HEK293 (cell line): ENCODE data around the gene CA10.

Experiments
- CTCF ChIA-PET: fragments of 350-600 bp; formaldehyde crosslinking; extraction: SDS; loops from one replicate; lab custom pipeline; 2021; ENCODE audit warnings: antibody characterized with exemption; lab: Yijun Ruan, JAX
- POLR2A ChIA-PET: fragments of 300-600 bp; formaldehyde crosslinking; extraction: SDS; loops from one replicate; lab custom pipeline; 2020; ENCODE audit warnings: antibody characterized with exemption, inconsistent platforms; lab: Yijun Ruan, JAX
- H3K27ac ChIP-seq: fragments of 200-500 bp; sonication (Bioruptor generic); 2 replicates; pipeline ENCODE4 v1.5.1; 2014; ENCODE audit warnings: low read depth, low read length, control low read depth, inconsistent platforms; ENCODE audit errors: extremely low read depth
- H3K36me3 ChIP-seq, 2 experiments: fragments of 200-500 bp in 1 of 2; sonication (Bioruptor generic) in 1 of 2; 1 replicate in 1 of 2; 2 replicates in 1 of 2; pipeline ENCODE4 v1.5.1; 2014 to 2017; ENCODE audit warnings: inconsistent platforms in 2 of 2, low read length in 2 of 2; ENCODE audit not compliant: control insufficient read depth in 2 of 2, insufficient read depth in 1 of 2
- H3K4me1 ChIP-seq: fragments of 200-500 bp; sonication (Bioruptor generic); 2 replicates; pipeline ENCODE4 v1.5.1; 2014; ENCODE audit warnings: mild to moderate bottlenecking, low read length, inconsistent platforms; ENCODE audit not compliant: control insufficient read depth, insufficient read depth
- H3K4me3 ChIP-seq: 2 replicates; pipeline ENCODE4 v1.5.1; 2011; ENCODE audit warnings: low read depth, mild to moderate bottlenecking, control low read depth, low read length, moderate library complexity
- H3K9me3 ChIP-seq: fragments of 200-500 bp; sonication (Bioruptor generic); 2 replicates; pipeline ENCODE4 v1.5.1; 2014; ENCODE audit warnings: low read depth, low read length, inconsistent platforms; ENCODE audit not compliant: control insufficient read depth, insufficient read depth
- HOXC10 ChIP-seq: sonication (generic); formaldehyde crosslinking; IDR thresholded peaks from 2 replicates; pipeline ENCODE4 v1.8.1; 2023; ENCODE audit warnings: mild to moderate bottlenecking, missing genetic modification reagents
- HOXD13 ChIP-seq: sonication (generic); formaldehyde crosslinking; IDR thresholded peaks from 2 replicates; pipeline ENCODE4 v1.8.0; 2022; ENCODE audit warnings: missing genetic modification reagents, borderline replicate concordance
- SALL2 ChIP-seq: fragments of 450-650 bp; formaldehyde crosslinking; IDR thresholded peaks from 2 replicates; pipeline ENCODE4 v1.5.0; 2017; ENCODE audit warnings: missing biosample characterization, mild to moderate bottlenecking, missing genetic modification characterization, borderline replicate concordance
- SP2 ChIP-seq: fragments of 450-650 bp; formaldehyde crosslinking; IDR thresholded peaks from 2 replicates; pipeline ENCODE4 v1.5.1; 2016; ENCODE audit warnings: missing biosample characterization, missing genetic modification characterization
- TSHZ1 ChIP-seq: fragments of 450-650 bp; formaldehyde crosslinking; IDR thresholded peaks from 2 replicates; pipeline ENCODE4 v1.5.1; 2016; ENCODE audit warnings: missing biosample characterization, missing genetic modification characterization, borderline replicate concordance
- ZBTB26 ChIP-seq: fragments of 450-650 bp; formaldehyde crosslinking; optimal IDR thresholded peaks from 2 replicates; pipeline ENCODE3; 2016; ENCODE audit warnings: missing biosample characterization, mild to moderate bottlenecking, missing genetic modification characterization
- ZNF121 ChIP-seq: fragments of 450-650 bp; formaldehyde crosslinking; IDR thresholded peaks from 2 replicates; pipeline ENCODE4 v1.5.1; 2016; ENCODE audit warnings: missing biosample characterization, missing genetic modification characterization
- ZNF16 ChIP-seq: fragments of 450-650 bp; formaldehyde crosslinking; IDR thresholded peaks from 2 replicates; pipeline ENCODE4 v1.5.1; 2016; ENCODE audit warnings: low read depth, missing biosample characterization, missing genetic modification characterization
- ZNF184 ChIP-seq: fragments of 450-650 bp; IDR thresholded peaks from 2 replicates; pipeline ENCODE4 v1.5.1; 2018; ENCODE audit warnings: missing biosample characterization, mild to moderate bottlenecking, missing genetic modification characterization
- ZNF280C ChIP-seq: fragments of 450-650 bp; formaldehyde crosslinking; IDR thresholded peaks from 2 replicates; pipeline ENCODE4 v1.5.1; 2016; ENCODE audit warnings: missing biosample characterization, missing genetic modification characterization
- ZNF473 ChIP-seq: fragments of 450-650 bp; formaldehyde crosslinking; IDR thresholded peaks from 2 replicates; pipeline ENCODE4 v1.5.1; 2017; ENCODE audit warnings: missing biosample characterization, missing genetic modification characterization
- ZNF513 ChIP-seq: fragments of 450-650 bp; IDR thresholded peaks from 2 replicates; pipeline ENCODE4 v1.5.1; 2018; ENCODE audit warnings: missing biosample characterization, missing genetic modification characterization
- ZNF544 ChIP-seq: fragments of 450-650 bp; formaldehyde crosslinking; IDR thresholded peaks from 2 replicates; pipeline ENCODE4 v1.5.0; 2017; ENCODE audit warnings: missing biosample characterization, missing genetic modification characterization
- ZNF561 ChIP-seq: fragments of 450-650 bp; IDR thresholded peaks from 2 replicates; pipeline ENCODE4 v1.5.1; 2018; ENCODE audit warnings: missing biosample characterization, missing genetic modification characterization, borderline replicate concordance
- ZNF596 ChIP-seq: fragments of 450-650 bp; IDR thresholded peaks from 2 replicates; pipeline ENCODE4 v1.5.0; 2018; ENCODE audit warnings: missing biosample characterization, mild to moderate bottlenecking, missing genetic modification characterization, moderate library complexity
- ZNF664 ChIP-seq: fragments of 450-650 bp; formaldehyde crosslinking; IDR thresholded peaks from 2 replicates; pipeline ENCODE4 v1.5.1; 2016; ENCODE audit warnings: missing biosample characterization, missing genetic modification characterization
- ZNF670 ChIP-seq: fragments of 450-650 bp; formaldehyde crosslinking; IDR thresholded peaks from 2 replicates; pipeline ENCODE4 v1.5.1; 2016; ENCODE audit warnings: missing biosample characterization, missing genetic modification characterization, low read depth
- ZSCAN4 ChIP-seq: fragments of 450-650 bp; formaldehyde crosslinking; IDR thresholded peaks from 2 replicates; pipeline ENCODE4 v1.5.1; 2017; ENCODE audit warnings: missing biosample characterization, missing genetic modification characterization
- ZXDB ChIP-seq: fragments of 450-650 bp; formaldehyde crosslinking; IDR thresholded peaks from 2 replicates; pipeline ENCODE4 v1.5.1; 2016; ENCODE audit warnings: missing biosample characterization, missing genetic modification characterization
- TF ChIP-seq, protein P1 (sequence below): fragments of 450-650 bp; formaldehyde crosslinking; IDR thresholded peaks from 2 replicates; pipeline ENCODE4 v1.5.1; 2016; ENCODE audit warnings: missing biosample characterization, missing genetic modification characterization

The CA10 gene

DNA sequence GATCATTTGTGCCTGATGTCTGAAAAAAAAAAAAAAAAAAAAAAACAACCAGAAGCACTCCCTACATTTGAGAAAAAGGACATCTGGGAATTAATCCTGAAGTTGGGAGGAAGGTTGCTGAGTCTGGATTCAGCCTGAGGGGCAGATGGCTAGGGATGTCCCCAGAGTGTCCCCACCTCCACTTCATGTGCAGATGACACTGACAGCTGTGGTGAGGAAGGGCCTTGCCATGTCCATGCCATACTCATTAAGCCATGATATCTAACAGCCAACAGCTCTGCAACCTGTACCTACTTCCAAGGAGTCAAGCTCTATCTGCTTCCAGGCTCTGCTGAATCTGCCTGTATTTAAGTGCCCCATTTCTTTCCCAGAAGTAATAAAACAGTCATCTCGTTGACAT, 356.0 kb downstream of the CA10 start:
- no peaks in the 10 kb centered on the region for H3K9me3 ChIP-seq
- TF ChIP-seq ZNF513 (tag by site-specific recombination) (no peak), ZNF16 (no peak)
- no peak overlapping the region for H3K4me3 ChIP-seq
- ChIA-PET POLR2A (no interaction called here), CTCF (no interaction called here)
- peaks cover 10% of the 10 kb centered on the region for H3K4me1 ChIP-seq
- H3K27ac ChIP-seq, result no peak overlapping the region
- no peaks in the 10 kb centered on the region for H3K36me3 ChIP-seq

DNA sequence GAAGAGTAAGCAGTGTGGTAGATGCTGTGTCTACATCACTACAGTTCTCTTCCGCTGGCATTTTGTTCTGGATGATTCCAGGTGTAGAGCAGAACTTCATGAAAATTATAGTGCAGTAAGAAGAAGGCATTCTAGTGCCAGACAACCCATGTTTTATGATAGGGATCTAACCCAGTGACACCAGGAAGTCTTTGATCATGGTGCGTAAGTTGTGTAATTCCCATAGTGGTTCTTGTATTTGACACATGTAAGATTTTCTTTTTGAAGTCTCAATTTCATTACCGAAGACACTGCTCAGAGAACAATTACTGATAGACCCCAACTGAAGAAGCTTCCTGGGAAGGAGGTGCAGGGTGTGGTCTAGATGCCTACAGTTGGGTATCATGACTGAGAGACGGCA, 356.9 kb downstream of the CA10 start:
- no peak overlapping the region for H3K27ac ChIP-seq
- no peak overlapping the region for H3K4me3 ChIP-seq
- H3K36me3 ChIP-seq, result no peaks in the 10 kb centered on the region
- H3K9me3 ChIP-seq, result no peaks in the 10 kb centered on the region
- POLR2A ChIA-PET, result no interaction called here
- CTCF ChIA-PET, result no interaction called here
- peaks cover 10% of the 10 kb centered on the region for H3K4me1 ChIP-seq
- TF ChIP-seq, protein P1, sequence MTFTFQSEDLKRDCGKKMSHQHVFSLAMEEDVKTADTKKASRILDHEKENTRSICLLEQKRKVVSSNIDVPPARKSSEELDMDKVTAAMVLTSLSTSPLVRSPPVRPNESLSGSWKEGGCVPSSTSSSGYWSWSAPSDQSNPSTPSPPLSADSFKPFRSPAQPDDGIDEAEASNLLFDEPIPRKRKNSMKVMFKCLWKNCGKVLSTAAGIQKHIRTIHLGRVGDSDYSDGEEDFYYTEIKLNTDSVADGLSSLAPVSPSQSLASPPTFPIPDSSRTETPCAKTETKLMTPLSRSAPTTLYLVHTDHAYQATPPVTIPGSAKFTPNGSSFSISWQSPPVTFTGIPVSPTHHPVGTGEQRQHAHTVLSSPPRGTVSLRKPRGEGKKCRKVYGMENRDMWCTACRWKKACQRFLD (tag by site-specific recombination), result no peak
- TF ChIP-seq TSHZ1 (no peak), ZNF184 (tag by site-specific recombination) (no peak), ZNF280C (no peak), ZBTB26 (tag by site-specific recombination) (no peak), ZNF544 (tag by site-specific recombination) (no peak), ZNF670 (tag by site-specific recombination) (no peak)

- no peak for TF ChIP-seq ZNF561 (tag by site-specific recombination)
- no peak for TF ChIP-seq ZNF670 (tag by site-specific recombination)
- no peak for TF ChIP-seq SALL2
- no peak for TF ChIP-seq SP2 (tag by site-specific recombination)
- no peak for TF ChIP-seq ZNF184 (tag by site-specific recombination)
- TF ChIP-seq ZSCAN4, result no peak
- no peak for TF ChIP-seq ZNF121 (tag by site-specific recombination)
- TF ChIP-seq ZNF473, result no peak
- TF ChIP-seq HOXD13 (CRISPR knock-in tag), result no peak
- TF ChIP-seq HOXC10, result no peak
- TF ChIP-seq ZXDB, result no peak
- TF ChIP-seq ZNF596 (tag by site-specific recombination), result no peak
- no peak for TF ChIP-seq ZNF664 (tag by site-specific recombination)
- H3K36me3 ChIP-seq, result no peaks in the 10 kb centered on the region
- no peaks in the 10 kb centered on the region; the same call in 1 of the 2 replicates for H3K4me1 ChIP-seq
- H3K4me3 ChIP-seq, result no peak overlapping the region
- H3K27ac ChIP-seq, result no peak overlapping the region
- CTCF ChIA-PET, result no interaction called here
- POLR2A ChIA-PET, result no interaction called here
- H3K9me3 ChIP-seq, result no peaks in the 10 kb centered on the region
Observed at GRCh38 chr17:51799981-51800380, 358.5 kb downstream of the CA10 start.
